Right atrium auricular region (tissue), 2 donors: ENCODE results near the gene LPP. TPM values are rescaled to one million over a fixed set of nuclear protein-coding genes. Genes with fewer than 3 reads are reported as not detected.

Experiments
- DNase-seq: peaks from one replicate; pipeline ENCODE4 v3.0.0-alpha.2; 2019; ENCODE audit warnings: low spot score
- H3K27ac ChIP-seq, 2 donors: fragments of 200-600 bp; sonication (generic); 1 replicate in 1 of 2; 2 replicates in 1 of 2; pipeline ENCODE4 v1.5.1; 2016 to 2019
- H3K27me3 ChIP-seq, 2 donors: fragments of 200-600 bp; sonication (generic); one replicate each; pipeline versions ENCODE4 v1.5.1 to v1.6.0; 2017 to 2019
- H3K36me3 ChIP-seq: fragments of 200-600 bp; sonication (generic); one replicate; pipeline ENCODE4 v1.5.1; 2016
- H3K4me1 ChIP-seq, 2 donors: fragments of 200-600 bp; sonication (generic); one replicate each; pipeline versions ENCODE4 v1.5.1 to v1.6.0; 2017 to 2019
- H3K4me3 ChIP-seq, 2 donors: fragments of 200-600 bp; sonication (generic); 1 replicate in 1 of 2; 2 replicates in 1 of 2; pipeline ENCODE4 v1.5.1; 2017 to 2019; ENCODE audit warnings: mild to moderate bottlenecking in 1 of 2, moderate library complexity in 1 of 2
- H3K9me3 ChIP-seq, 2 donors: fragments of 200-600 bp; sonication (generic); one replicate each; pipeline ENCODE4 v1.5.1; 2019
- total RNA-seq, 2 donors: library from RNA; depleted of rRNA; stranded (reverse); fragments of >200 nt; gene quantifications; one replicate each; pipeline ENCODE4 v1.1.0, GENCODE V29; 2016
- TF ChIP-seq, protein P1 (sequence below), 2 donors: fragments of 200-600 bp; sonication (generic); IDR thresholded peaks; one replicate each; pipeline ENCODE4 v1.5.1; 2019; ENCODE audit warnings: antibody characterized with exemption in 2 of 2

The LPP gene
- total RNA-seq, 2 donors from 2014 or later = 117 to 186 TPM

DNA sequence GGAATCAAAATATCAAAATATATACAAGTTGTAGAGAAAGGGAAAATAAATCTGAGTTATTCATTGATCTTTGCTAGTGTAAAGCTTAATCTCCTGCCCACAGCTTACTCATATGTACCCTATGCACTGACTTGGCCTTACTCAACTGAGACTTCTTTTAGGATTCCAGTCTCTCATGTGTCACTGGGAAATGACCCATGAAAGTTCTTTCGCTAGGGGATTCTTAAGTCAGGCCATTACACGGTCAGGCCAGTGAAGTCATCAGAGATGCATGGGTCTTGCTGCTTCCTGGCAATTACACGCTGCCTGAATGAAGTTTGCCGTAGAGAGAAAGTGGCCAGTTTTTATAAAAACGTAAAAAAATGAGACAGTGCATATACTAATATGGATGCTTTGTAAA is 20.7 kb upstream of the LPP start:
- TF ChIP-seq, protein P1, sequence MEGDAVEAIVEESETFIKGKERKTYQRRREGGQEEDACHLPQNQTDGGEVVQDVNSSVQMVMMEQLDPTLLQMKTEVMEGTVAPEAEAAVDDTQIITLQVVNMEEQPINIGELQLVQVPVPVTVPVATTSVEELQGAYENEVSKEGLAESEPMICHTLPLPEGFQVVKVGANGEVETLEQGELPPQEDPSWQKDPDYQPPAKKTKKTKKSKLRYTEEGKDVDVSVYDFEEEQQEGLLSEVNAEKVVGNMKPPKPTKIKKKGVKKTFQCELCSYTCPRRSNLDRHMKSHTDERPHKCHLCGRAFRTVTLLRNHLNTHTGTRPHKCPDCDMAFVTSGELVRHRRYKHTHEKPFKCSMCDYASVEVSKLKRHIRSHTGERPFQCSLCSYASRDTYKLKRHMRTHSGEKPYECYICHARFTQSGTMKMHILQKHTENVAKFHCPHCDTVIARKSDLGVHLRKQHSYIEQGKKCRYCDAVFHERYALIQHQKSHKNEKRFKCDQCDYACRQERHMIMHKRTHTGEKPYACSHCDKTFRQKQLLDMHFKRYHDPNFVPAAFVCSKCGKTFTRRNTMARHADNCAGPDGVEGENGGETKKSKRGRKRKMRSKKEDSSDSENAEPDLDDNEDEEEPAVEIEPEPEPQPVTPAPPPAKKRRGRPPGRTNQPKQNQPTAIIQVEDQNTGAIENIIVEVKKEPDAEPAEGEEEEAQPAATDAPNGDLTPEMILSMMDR (IDR thresholded peaks at IDR 0.05) = no peak
- H3K36me3 ChIP-seq = no peaks in the 10 kb centered on the region
- DNase-seq = no peak
- no peak overlapping the region for H3K27ac ChIP-seq
- no peaks in the 10 kb centered on the region for H3K27me3 ChIP-seq
- H3K4me1 ChIP-seq = no peaks in the 10 kb centered on the region
- no peaks in the 10 kb centered on the region for H3K9me3 ChIP-seq
- H3K4me3 ChIP-seq = no peak overlapping the region

DNA sequence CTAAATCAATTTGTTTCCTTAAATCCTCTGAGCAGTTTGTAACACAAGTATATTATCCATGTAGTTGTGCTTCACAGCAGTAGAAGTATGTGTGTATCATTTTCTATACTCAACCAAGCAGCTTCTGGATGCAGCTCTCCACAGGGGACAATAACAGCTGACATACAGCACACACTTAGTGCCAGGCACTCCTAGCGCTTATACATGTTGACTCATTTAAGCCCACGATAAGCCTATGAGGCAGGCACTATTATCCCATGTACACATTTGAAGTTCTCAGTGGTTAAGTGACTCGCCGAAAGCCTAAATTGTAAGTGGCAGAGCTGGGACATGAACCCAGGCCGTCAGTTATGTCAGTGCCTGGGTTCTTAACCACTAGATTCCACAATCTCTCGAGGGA is 20.3 kb upstream of the LPP start:
- TF ChIP-seq, protein P1 (IDR thresholded peaks at IDR 0.05) = no peak
- Histone ChIP-seq H3K4me1 (no peaks in the 10 kb centered on the region), H3K27ac (no peak overlapping the region), H3K36me3 (no peaks in the 10 kb centered on the region), H3K27me3 (no peaks in the 10 kb centered on the region), H3K9me3 (no peaks in the 10 kb centered on the region), H3K4me3 (no peak overlapping the region)
- no peak for DNase-seq

DNA sequence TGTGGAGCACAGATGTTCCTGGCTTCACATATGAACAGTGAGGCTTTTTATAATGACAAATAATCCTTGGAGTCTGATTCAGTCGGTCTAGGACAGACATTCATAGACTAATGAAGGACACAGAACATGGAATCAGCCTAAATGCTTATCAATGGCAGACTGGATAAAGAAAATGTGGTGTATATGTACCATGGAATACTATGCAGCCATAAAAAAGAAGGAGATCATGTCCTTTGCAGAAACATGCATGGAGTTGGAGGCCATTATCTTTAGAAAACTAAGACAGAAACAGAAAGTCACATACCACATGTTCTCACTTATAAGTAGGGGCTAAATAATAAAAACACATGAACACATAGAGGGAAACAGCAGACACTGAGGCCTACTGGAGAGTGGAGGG is 19.9 kb upstream of the LPP start:
- Histone ChIP-seq H3K36me3 (no peaks in the 10 kb centered on the region), H3K27ac (no peak overlapping the region), H3K9me3 (no peaks in the 10 kb centered on the region), H3K4me3 (no peak overlapping the region), H3K4me1 (no peaks in the 10 kb centered on the region), H3K27me3 (no peaks in the 10 kb centered on the region)
- DNase-seq = no peak
- TF ChIP-seq, protein P1 (IDR thresholded peaks at IDR 0.05) = no peak

DNA sequence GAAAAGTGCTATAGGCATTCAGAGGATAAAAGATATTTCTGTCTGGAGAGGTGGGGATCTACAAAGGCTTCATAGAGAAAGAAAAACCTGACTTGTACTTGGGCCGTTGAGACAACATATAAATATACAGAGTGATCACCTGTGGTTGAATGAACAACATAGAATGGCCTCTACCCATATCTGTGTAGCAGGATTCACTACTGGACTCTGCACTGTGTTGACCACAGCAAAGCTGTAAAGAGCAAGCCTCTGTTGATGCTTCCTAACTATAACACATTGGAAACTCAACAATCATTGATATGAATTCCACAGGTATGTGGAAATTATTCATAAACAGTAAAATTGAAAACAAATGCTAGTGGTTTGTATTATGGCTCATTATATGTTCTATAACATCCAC is 19.1 kb upstream of the LPP start:
- Histone ChIP-seq H3K36me3 (no peaks in the 10 kb centered on the region), H3K4me3 (no peak overlapping the region), H3K27ac (no peak overlapping the region), H3K27me3 (no peaks in the 10 kb centered on the region), H3K9me3 (no peaks in the 10 kb centered on the region), H3K4me1 (no peaks in the 10 kb centered on the region)
- DNase-seq = no peak
- TF ChIP-seq, protein P1 (IDR thresholded peaks at IDR 0.05) = no peak

DNA sequence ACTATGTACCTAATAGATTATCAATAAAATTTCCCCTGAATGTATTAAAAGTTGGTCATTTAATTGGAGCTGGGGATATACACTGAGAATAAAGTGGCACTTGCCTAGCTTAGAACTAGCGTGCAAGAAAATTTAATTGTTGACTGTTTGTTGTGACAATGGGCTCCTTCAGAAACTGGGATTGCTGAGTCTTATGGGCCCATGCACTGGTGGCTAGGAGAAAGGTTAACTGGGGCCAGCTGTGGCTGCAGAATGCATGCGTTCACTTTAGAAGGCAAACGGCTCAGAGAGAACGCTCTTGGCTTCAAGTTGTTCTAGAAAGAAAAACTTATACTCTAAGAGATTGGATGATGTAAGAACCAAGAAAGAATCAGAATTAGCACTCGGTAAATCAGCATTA is 18.7 kb upstream of the LPP start:
- DNase-seq = no peak
- H3K4me1 ChIP-seq = no peaks in the 10 kb centered on the region
- TF ChIP-seq, protein P1 (IDR thresholded peaks at IDR 0.05) = no peak
- H3K27ac ChIP-seq = no peak overlapping the region
- H3K4me3 ChIP-seq = no peak overlapping the region
- H3K27me3 ChIP-seq = no peaks in the 10 kb centered on the region
- no peaks in the 10 kb centered on the region for H3K9me3 ChIP-seq
- no peaks in the 10 kb centered on the region for H3K36me3 ChIP-seq

DNA sequence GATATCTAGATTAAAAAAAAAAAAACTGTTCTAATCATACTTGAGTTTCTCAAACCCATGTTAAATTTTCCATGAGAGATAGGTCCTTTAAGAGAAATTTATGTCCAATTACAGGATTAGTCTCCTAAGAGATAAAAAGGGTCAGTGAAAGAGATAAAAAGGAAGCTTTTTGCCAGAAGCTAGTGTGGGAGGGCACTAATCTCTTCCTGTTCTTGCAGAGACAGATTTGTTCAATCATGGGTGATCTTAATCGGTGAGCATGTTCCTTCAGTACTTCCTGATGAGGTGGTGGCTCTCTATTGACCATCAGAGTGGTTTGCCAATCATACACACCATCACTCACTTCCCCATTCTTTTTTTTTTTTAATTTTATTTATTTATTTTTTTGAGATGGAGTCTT is 16.9 kb upstream of the LPP start:
- TF ChIP-seq, protein P1 (IDR thresholded peaks at IDR 0.05) = no peak
- H3K4me3 ChIP-seq = no peak overlapping the region
- no peaks in the 10 kb centered on the region for H3K27me3 ChIP-seq
- H3K4me1 ChIP-seq = no peaks in the 10 kb centered on the region
- H3K27ac ChIP-seq = no peak overlapping the region
- DNase-seq = no peak
- H3K9me3 ChIP-seq = no peaks in the 10 kb centered on the region
- H3K36me3 ChIP-seq = no peaks in the 10 kb centered on the region
